Breast epithelium (tissue), 4 donors: ENCODE measurements around the gene TMEM151B. TPM values are rescaled to one million over a fixed set of nuclear protein-coding genes. Genes with fewer than 3 reads are reported as not detected.

Experiments used
- DNase-seq, 2 donors: peaks; one replicate each; pipeline ENCODE4 v3.0.0-alpha.2; 2019; ENCODE audit warnings: low spot score in 2 of 2
- H3K27ac ChIP-seq, 2 donors: fragments of 200-600 bp; sonication (generic) in 1 of 2; one replicate each; pipeline ENCODE4 v1.5.1; 2016 to 2019; ENCODE audit warnings: mild to moderate bottlenecking in 1 of 2
- H3K27me3 ChIP-seq, 2 donors: fragments of 200-600 bp; sonication (generic) in 1 of 2; one replicate each; pipeline versions ENCODE4 v1.5.1 to v1.6.0; 2017 to 2019; ENCODE audit warnings: control low read depth in 1 of 2, mild to moderate bottlenecking in 1 of 2
- H3K36me3 ChIP-seq: fragments of 200-600 bp; one replicate; pipeline ENCODE4 v1.5.1; 2019
- H3K4me1 ChIP-seq, 2 donors: fragments of 200-600 bp; sonication (generic); one replicate each; pipeline ENCODE4 v1.5.1; 2016 to 2019; ENCODE audit warnings: control low read depth in 1 of 2
- H3K4me3 ChIP-seq, 3 donors: fragments of 200-600 bp; sonication (generic); 1 replicate in 2 of 3; 2 replicates in 1 of 3; pipeline ENCODE4 v1.5.1; 2016 to 2019; ENCODE audit warnings: mild to moderate bottlenecking in 3 of 3, moderate library complexity in 2 of 3
- H3K9me3 ChIP-seq, 2 donors: fragments of 200-600 bp; sonication (generic) in 1 of 2; one replicate each; pipeline ENCODE4 v1.5.1; 2016 to 2019; ENCODE audit warnings: control low read depth in 1 of 2
- POLR2A ChIP-seq: fragments of 450-650 bp; IDR thresholded peaks from one replicate; pipeline ENCODE4 v1.6.1; 2016; ENCODE audit warnings: antibody characterized with exemption, mild to moderate bottlenecking, moderate library complexity
- POLR2AphosphoS5 ChIP-seq, 3 donors: sonication (generic); formaldehyde crosslinking; IDR thresholded peaks; one replicate each; pipeline ENCODE4 v1.6.1; 2017; ENCODE audit warnings: antibody characterized with exemption in 3 of 3
- intact Hi-C: fragments of 100-400 bp; cut with DNase I; formaldehyde crosslinking; loops from one replicate; pipeline ENCODE4 v1.15.1; 2023; ENCODE audit warnings: low total_unique reads
- total RNA-seq, 3 donors: library from RNA; depleted of rRNA; stranded (reverse); fragments of >200 nt; gene quantifications; one replicate each; pipeline ENCODE4 v1.1.0, GENCODE V29; 2016
- TF ChIP-seq, protein P1 (sequence below), 3 donors: fragments of 450-650 bp; IDR thresholded peaks; one replicate each; pipeline ENCODE4 v1.5.1; 2016 to 2017; ENCODE audit warnings: antibody characterized with exemption in 3 of 3, mild to moderate bottlenecking in 3 of 3, moderate library complexity in 3 of 3

Gene TMEM151B
- total RNA-seq, 3 donors from 2014 or later = 0.15 TPM; not detected in 2

DNA sequence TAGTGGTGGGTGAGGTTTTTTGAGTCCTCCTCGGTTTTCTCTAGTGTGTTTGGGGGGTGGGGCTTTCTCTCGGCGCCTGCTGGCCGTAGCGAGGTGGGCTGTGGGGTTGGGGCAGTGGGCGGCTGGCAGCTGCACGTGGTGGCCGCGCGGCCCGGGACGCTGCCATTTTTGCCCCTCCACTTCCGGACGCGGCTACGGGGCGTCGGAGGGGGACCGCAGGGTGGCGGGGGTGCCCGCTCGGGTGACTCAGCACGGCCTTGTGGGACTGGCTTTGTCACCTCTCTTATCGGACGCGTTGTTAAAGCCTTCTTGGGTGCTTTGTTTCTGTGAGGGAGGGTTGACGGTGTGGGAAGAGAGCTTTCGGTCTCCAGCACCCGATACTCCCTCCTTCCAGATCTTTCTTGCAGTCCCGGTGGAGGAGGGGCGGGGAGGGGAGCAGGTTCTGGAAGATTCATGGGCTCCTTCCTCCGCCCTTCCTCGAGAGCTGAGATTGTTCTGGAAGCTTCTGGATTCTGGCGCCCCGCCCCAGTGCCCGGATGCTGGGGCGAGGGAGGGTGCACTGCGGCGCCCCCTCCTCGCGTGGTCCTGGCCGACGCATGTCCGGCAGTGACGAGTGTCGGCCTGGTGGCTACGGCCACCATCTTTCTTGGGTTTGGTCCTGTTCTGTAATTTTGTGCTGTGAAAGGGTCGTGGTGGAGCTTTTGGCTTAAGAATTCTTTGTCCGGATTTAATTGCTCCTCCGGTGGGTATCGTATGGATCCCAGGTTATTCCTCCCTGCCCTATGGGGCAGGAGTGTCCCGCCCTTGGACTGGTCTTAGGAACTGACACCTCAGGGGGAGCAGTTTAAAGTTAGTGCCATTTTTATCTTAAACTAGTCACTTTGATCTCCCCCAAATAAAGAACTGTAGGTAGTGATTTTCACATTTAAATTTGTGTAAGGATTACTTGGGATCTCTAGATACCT is 22.6 kb upstream of the TMEM151B start:
- intact Hi-C loops = no loop called here
- DNase-seq = peak; percentile 67 to 75
- H3K27ac ChIP-seq = peak overlapping the region; percentile 93 to 100
- no peaks in the 10 kb centered on the region for H3K9me3 ChIP-seq
- no peaks in the 10 kb centered on the region for H3K27me3 ChIP-seq
- TF ChIP-seq POLR2A = no peak
- TF ChIP-seq, protein P1, sequence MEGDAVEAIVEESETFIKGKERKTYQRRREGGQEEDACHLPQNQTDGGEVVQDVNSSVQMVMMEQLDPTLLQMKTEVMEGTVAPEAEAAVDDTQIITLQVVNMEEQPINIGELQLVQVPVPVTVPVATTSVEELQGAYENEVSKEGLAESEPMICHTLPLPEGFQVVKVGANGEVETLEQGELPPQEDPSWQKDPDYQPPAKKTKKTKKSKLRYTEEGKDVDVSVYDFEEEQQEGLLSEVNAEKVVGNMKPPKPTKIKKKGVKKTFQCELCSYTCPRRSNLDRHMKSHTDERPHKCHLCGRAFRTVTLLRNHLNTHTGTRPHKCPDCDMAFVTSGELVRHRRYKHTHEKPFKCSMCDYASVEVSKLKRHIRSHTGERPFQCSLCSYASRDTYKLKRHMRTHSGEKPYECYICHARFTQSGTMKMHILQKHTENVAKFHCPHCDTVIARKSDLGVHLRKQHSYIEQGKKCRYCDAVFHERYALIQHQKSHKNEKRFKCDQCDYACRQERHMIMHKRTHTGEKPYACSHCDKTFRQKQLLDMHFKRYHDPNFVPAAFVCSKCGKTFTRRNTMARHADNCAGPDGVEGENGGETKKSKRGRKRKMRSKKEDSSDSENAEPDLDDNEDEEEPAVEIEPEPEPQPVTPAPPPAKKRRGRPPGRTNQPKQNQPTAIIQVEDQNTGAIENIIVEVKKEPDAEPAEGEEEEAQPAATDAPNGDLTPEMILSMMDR (IDR thresholded peaks at IDR 0.05) = peak in 1 of 3 donors; percentile 13
- TF ChIP-seq POLR2AphosphoS5 (IDR thresholded peaks at IDR 0.05) = peak in 2 of 3 donors; percentile 24 to 74
- H3K4me3 ChIP-seq = peak overlapping the region; percentile 69 to 95 (median 94)
- H3K36me3 ChIP-seq = peaks cover 4% of the 10 kb centered on the region
- H3K4me1 ChIP-seq = peaks cover 0 to 13% of the 10 kb centered on the region in 2 donors

DNA sequence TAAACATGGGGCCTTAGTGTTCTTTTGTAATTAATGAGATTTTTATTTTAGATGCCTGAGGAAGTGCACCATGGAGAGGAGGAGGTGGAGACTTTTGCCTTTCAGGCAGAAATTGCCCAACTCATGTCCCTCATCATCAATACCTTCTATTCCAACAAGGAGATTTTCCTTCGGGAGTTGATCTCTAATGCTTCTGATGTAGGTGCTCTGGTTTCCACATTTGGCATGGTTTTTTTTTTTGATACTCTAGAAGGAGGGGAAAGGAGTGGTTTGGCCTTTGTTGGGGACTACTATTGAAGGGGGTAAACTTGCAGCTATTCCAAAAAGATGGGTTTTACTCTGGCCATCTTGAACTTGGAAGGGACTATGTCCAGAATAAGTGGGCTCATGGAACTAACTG is 21.7 kb upstream of the TMEM151B start:
- H3K27me3 ChIP-seq = no peaks in the 10 kb centered on the region
- H3K9me3 ChIP-seq = no peaks in the 10 kb centered on the region
- H3K4me1 ChIP-seq = peaks cover 0 to 13% of the 10 kb centered on the region in 2 donors
- intact Hi-C loops = no loop called here
- H3K27ac ChIP-seq = peak overlapping the region; percentile 93 to 100
- DNase-seq = no peak
- TF ChIP-seq POLR2A (no peak), POLR2AphosphoS5 (IDR thresholded peaks at IDR 0.05) (no peak)
- TF ChIP-seq, protein P1 (IDR thresholded peaks at IDR 0.05) = no peak
- H3K36me3 ChIP-seq = peaks cover 4% of the 10 kb centered on the region
- H3K4me3 ChIP-seq = peak overlapping the region; percentile 69 to 95 (median 94)

DNA sequence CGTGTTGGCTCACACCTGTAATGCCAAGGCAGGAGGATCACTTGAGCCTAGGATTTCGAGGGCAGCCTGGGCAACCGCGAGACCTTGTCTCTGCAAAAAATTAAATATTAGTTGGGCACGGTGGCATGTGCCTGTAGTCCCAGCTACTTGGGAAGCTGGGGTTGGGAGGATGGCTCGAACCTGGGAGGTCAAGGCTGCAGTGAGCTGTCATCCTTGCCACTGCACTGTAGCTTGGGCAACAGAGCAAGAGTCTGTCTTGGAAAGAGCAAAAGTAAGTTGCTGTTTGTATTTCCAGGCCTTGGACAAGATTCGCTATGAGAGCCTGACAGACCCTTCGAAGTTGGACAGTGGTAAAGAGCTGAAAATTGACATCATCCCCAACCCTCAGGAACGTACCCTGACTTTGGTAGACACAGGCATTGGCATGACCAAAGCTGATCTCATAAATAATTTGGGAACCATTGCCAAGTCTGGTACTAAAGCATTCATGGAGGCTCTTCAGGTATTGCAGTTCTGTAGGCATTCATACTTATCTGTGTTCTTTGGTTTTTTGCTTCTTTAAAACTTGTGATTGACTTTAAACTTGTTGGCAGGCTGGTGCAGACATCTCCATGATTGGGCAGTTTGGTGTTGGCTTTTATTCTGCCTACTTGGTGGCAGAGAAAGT is 21.0 kb upstream of the TMEM151B start:
- Histone ChIP-seq H3K4me1 (peaks cover 0 to 13% of the 10 kb centered on the region in 2 donors), H3K9me3 (no peaks in the 10 kb centered on the region), H3K27me3 (no peaks in the 10 kb centered on the region), H3K36me3 (peaks cover 4% of the 10 kb centered on the region), H3K4me3 (peak overlapping the region in 2 of 3 donors; percentile 69 to 94), H3K27ac (peak overlapping the region; percentile 10 to 100)
- TF ChIP-seq, protein P1 (IDR thresholded peaks at IDR 0.05) = no peak
- TF ChIP-seq POLR2A (no peak), POLR2AphosphoS5 (IDR thresholded peaks at IDR 0.05) (peak in 1 of 3 donors; percentile 17)
- no peak for DNase-seq
- intact Hi-C loops = no loop called here

DNA sequence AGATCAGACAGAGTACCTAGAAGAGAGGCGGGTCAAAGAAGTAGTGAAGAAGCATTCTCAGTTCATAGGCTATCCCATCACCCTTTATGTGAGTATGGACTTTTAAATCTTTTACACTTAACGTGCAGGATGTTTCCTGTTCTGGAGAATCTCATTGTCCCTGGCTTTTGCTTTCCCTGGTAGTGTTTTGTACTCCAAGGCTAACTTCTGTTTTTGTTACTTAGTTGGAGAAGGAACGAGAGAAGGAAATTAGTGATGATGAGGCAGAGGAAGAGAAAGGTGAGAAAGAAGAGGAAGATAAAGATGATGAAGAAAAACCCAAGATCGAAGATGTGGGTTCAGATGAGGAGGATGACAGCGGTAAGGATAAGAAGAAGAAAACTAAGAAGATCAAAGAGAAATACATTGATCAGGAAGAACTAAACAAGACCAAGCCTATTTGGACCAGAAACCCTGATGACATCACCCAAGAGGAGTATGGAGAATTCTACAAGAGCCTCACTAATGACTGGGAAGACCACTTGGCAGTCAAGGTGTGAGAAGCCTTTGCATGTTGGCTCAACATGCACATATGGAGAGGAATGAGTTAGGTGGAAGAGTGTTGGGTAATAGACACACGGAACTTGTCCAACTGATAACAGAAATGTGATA is 20.1 kb upstream of the TMEM151B start:
- Histone ChIP-seq H3K27ac (peak overlapping the region; percentile 8 to 36), H3K4me3 (no peak overlapping the region), H3K4me1 (peaks cover 0 to 13% of the 10 kb centered on the region in 2 donors), H3K9me3 (no peaks in the 10 kb centered on the region), H3K36me3 (peaks cover 4% of the 10 kb centered on the region), H3K27me3 (no peaks in the 10 kb centered on the region)
- TF ChIP-seq POLR2A (no peak), POLR2AphosphoS5 (IDR thresholded peaks at IDR 0.05) (no peak)
- TF ChIP-seq, protein P1 (IDR thresholded peaks at IDR 0.05) = no peak
- intact Hi-C loops = no loop called here
- DNase-seq = no peak
